ENCODE data around the gene LARP4B.

The LARP4B gene

GRCh38 chr10:824946-825345 is 106.6 kb downstream of the LARP4B start:
- DNase-seq = no peak
- no peak overlapping the region for H2AFZ ChIP-seq (ENCODE audit: low read length)
- no peaks in the 10 kb centered on the region for H3K4me1 ChIP-seq (ENCODE audit: low read length)
- H3K27me3 ChIP-seq (replicated peaks; ENCODE audit: insufficient read depth, low read length) = no peaks in the 10 kb centered on the region
- peaks cover 25% of the 10 kb centered on the region for H3K36me3 ChIP-seq (replicated peaks; ENCODE audit: insufficient read depth, low read length)
- H3K4me2 ChIP-seq (ENCODE audit: low read depth, low read length) = no peak overlapping the region
- TF ChIP-seq EZH2phosphoT487 (IDR thresholded peaks at IDR 0.05; ENCODE audit: low read length) = no peak
- TF ChIP-seq EZH2 (optimal IDR thresholded peaks at IDR 0.05; ENCODE audit: low read depth, low read length) = no peak
- TF ChIP-seq CTCF (IDR thresholded peaks at IDR 0.05; ENCODE audit: low read length) = no peak
- no peak overlapping the region for H3K9ac ChIP-seq (ENCODE audit: low read length)
- no peaks in the 10 kb centered on the region for H3F3A ChIP-seq (ENCODE audit: insufficient read depth, low read length)
- H3K9me2 ChIP-seq (replicated peaks; ENCODE audit: insufficient read depth, low read length) = no peaks in the 10 kb centered on the region
- H3K9me3 ChIP-seq (replicated peaks; ENCODE audit: insufficient read depth, low read length) = no peaks in the 10 kb centered on the region
- H3K79me2 ChIP-seq (ENCODE audit: low read length) = peaks cover 32% of the 10 kb centered on the region
- H3K27ac ChIP-seq (ENCODE audit: low read length) = no peak overlapping the region
- H4K20me1 ChIP-seq (ENCODE audit: insufficient read depth, low read length) = no peaks in the 10 kb centered on the region; the same call in 1 of the 2 replicates
- H3K4me3 ChIP-seq (ENCODE audit: low read length) = no peak overlapping the region

- Histone ChIP-seq H2AFZ (ENCODE audit: low read length) (no peak overlapping the region), H3K4me3 (ENCODE audit: low read length) (no peak overlapping the region), H3K36me3 (replicated peaks; ENCODE audit: insufficient read depth, low read length) (peaks cover 23% of the 10 kb centered on the region), H3F3A (ENCODE audit: insufficient read depth, low read length) (no peaks in the 10 kb centered on the region), H3K9ac (ENCODE audit: low read length) (no peak overlapping the region), H3K27me3 (replicated peaks; ENCODE audit: insufficient read depth, low read length) (no peaks in the 10 kb centered on the region), H3K9me2 (replicated peaks; ENCODE audit: insufficient read depth, low read length) (no peaks in the 10 kb centered on the region), H3K27ac (ENCODE audit: low read length) (no peak overlapping the region), H4K20me1 (ENCODE audit: insufficient read depth, low read length) (no peaks in the 10 kb centered on the region; the same call in 1 of the 2 replicates), H3K4me1 (ENCODE audit: low read length) (no peaks in the 10 kb centered on the region), H3K4me2 (ENCODE audit: low read depth, low read length) (no peak overlapping the region), H3K9me3 (replicated peaks; ENCODE audit: insufficient read depth, low read length) (no peaks in the 10 kb centered on the region), H3K79me2 (ENCODE audit: low read length) (peaks cover 28% of the 10 kb centered on the region)
- no peak for DNase-seq
- TF ChIP-seq EZH2phosphoT487 (IDR thresholded peaks at IDR 0.05; ENCODE audit: low read length) (no peak), CTCF (IDR thresholded peaks at IDR 0.05; ENCODE audit: low read length) (no peak)
Observed at GRCh38 chr10:824497-824896, 107.0 kb downstream of the LARP4B start.

GRCh38 chr10:822661-823367 is 108.7 kb downstream of the LARP4B start:
- TF ChIP-seq EZH2 (optimal IDR thresholded peaks at IDR 0.05; ENCODE audit: low read depth, low read length) (no peak), CTCF (IDR thresholded peaks at IDR 0.05; ENCODE audit: low read length) (no peak), EZH2phosphoT487 (IDR thresholded peaks at IDR 0.05; ENCODE audit: low read length) (no peak)
- no peaks in the 10 kb centered on the region for H3K4me1 ChIP-seq (ENCODE audit: low read length)
- no peaks in the 10 kb centered on the region for H3K9me2 ChIP-seq (replicated peaks; ENCODE audit: insufficient read depth, low read length)
- no peak overlapping the region for H3K4me2 ChIP-seq (ENCODE audit: low read depth, low read length)
- no peaks in the 10 kb centered on the region for H3K9me3 ChIP-seq (replicated peaks; ENCODE audit: insufficient read depth, low read length)
- H3K79me2 ChIP-seq (ENCODE audit: low read length) = peaks cover 14% of the 10 kb centered on the region; the same call in 1 of the 2 replicates
- no peaks in the 10 kb centered on the region for H4K20me1 ChIP-seq (ENCODE audit: insufficient read depth, low read length)
- H3K27ac ChIP-seq (ENCODE audit: low read length) = no peak overlapping the region
- no peak for DNase-seq
- H3K36me3 ChIP-seq (replicated peaks; ENCODE audit: insufficient read depth, low read length) = peaks cover 9% of the 10 kb centered on the region
- no peaks in the 10 kb centered on the region for H3F3A ChIP-seq (ENCODE audit: insufficient read depth, low read length)
- H3K9ac ChIP-seq (ENCODE audit: low read length) = no peak overlapping the region
- H2AFZ ChIP-seq (ENCODE audit: low read length) = no peak overlapping the region
- no peak overlapping the region for H3K4me3 ChIP-seq (ENCODE audit: low read length)
- H3K27me3 ChIP-seq (replicated peaks; ENCODE audit: insufficient read depth, low read length) = no peaks in the 10 kb centered on the region

All from MM.1S (cell line).